ENCODE data around the gene FUT6.
"Not testable (repeated sequence)": the region's sequence is repeated elsewhere in the genome, so short reads cannot be mapped to it uniquely, and the experiment has no call there.

Gene FUT6

GRCh38 chr19:5786593-5787408, 52.7 kb downstream of the FUT6 start:
- no peak overlapping the region for H3K4me3 ChIP-seq (ENCODE audit: low read depth in 1 of 5, low read length in 5 of 5)

GRCh38 chr19:5785423-5785822, 54.1 kb downstream of the FUT6 start:
- H3K27me3 ChIP-seq (ENCODE audit: control insufficient read depth in 5 of 5, insufficient read depth in 4 of 5, low read length in 5 of 5), result no peaks in the 10 kb centered on the region
- no peak overlapping the region for H3K4me3 ChIP-seq (ENCODE audit: low read depth in 1 of 5, low read length in 5 of 5)
- H3K9me3 ChIP-seq (ENCODE audit: control insufficient read depth in 5 of 5, low read length in 5 of 5), result no peaks in the 10 kb centered on the region
- no peak overlapping the region for H3K27ac ChIP-seq (ENCODE audit: low read depth, low read length)
- H3K9ac ChIP-seq (ENCODE audit: low read length in 5 of 5), result no peak overlapping the region
- H3K36me3 ChIP-seq (ENCODE audit: control insufficient read depth in 5 of 5, insufficient read depth in 5 of 5, low read length in 5 of 5), result peaks cover 0 to 62% (median 59%) of the 10 kb centered on the region in 5 donors
- H3K4me1 ChIP-seq (ENCODE audit: control insufficient read depth in 5 of 5, insufficient read depth in 5 of 5, low read length in 5 of 5), result peaks cover 3 to 7% (median 7%) of the 10 kb centered on the region in 5 donors

More at GRCh38 chr19:5786593-5787408, 52.7 kb downstream of the FUT6 start:
- Histone ChIP-seq H3K27ac (ENCODE audit: low read depth, low read length) (no peak overlapping the region), H3K36me3 (ENCODE audit: control insufficient read depth in 5 of 5, insufficient read depth in 5 of 5, low read length in 5 of 5) (peaks cover 0 to 62% (median 59%) of the 10 kb centered on the region in 5 donors), H3K9me3 (ENCODE audit: control insufficient read depth in 5 of 5, low read length in 5 of 5) (no peaks in the 10 kb centered on the region), H3K9ac (ENCODE audit: low read length in 5 of 5) (no peak overlapping the region), H3K4me1 (ENCODE audit: control insufficient read depth in 5 of 5, insufficient read depth in 5 of 5, low read length in 5 of 5) (peaks cover 3 to 15% (median 7%) of the 10 kb centered on the region in 5 donors), H3K27me3 (ENCODE audit: control insufficient read depth in 5 of 5, insufficient read depth in 4 of 5, low read length in 5 of 5) (no peaks in the 10 kb centered on the region)

GRCh38 chr19:5784581-5785147, 54.8 kb downstream of the FUT6 start, which contains the start of gene PRR22:
PRR22 (minus strand) TSS chr19:5784746; CDS start chr19:5784660, 86 bp downstream.
- Histone ChIP-seq H3K36me3 (ENCODE audit: control insufficient read depth in 5 of 5, insufficient read depth in 5 of 5, low read length in 5 of 5) (peaks cover 0 to 59% (median 54%) of the 10 kb centered on the region in 5 donors), H3K4me3 (ENCODE audit: low read depth in 1 of 5, low read length in 5 of 5) (no peak within 1 kb of the TSS), H3K4me1 (ENCODE audit: control insufficient read depth in 5 of 5, insufficient read depth in 5 of 5, low read length in 5 of 5) (no peaks in the 10 kb centered on the region), H3K27me3 (ENCODE audit: control insufficient read depth in 5 of 5, insufficient read depth in 4 of 5, low read length in 5 of 5) (no peaks in the 10 kb centered on the region), H3K9me3 (ENCODE audit: control insufficient read depth in 5 of 5, low read length in 5 of 5) (no peaks in the 10 kb centered on the region), H3K9ac (ENCODE audit: low read length in 5 of 5) (no peak within 1 kb of the TSS), H3K27ac (ENCODE audit: low read depth, low read length) (no peak within 1 kb of the TSS)

GRCh38 chr19:5782945-5783919, 56.3 kb downstream of the FUT6 start:
- Histone ChIP-seq H3K4me1 (ENCODE audit: control insufficient read depth in 5 of 5, insufficient read depth in 5 of 5, low read length in 5 of 5) (no peaks in the 10 kb centered on the region), H3K27ac (ENCODE audit: low read depth, low read length) (no peak overlapping the region), H3K9ac (ENCODE audit: low read length in 5 of 5) (no peak overlapping the region), H3K9me3 (ENCODE audit: control insufficient read depth in 5 of 5, low read length in 5 of 5) (no peaks in the 10 kb centered on the region), H3K36me3 (ENCODE audit: control insufficient read depth in 5 of 5, insufficient read depth in 5 of 5, low read length in 5 of 5) (peaks cover 0 to 45% (median 42%) of the 10 kb centered on the region in 5 donors), H3K4me3 (ENCODE audit: low read depth in 1 of 5, low read length in 5 of 5) (no peak overlapping the region), H3K27me3 (ENCODE audit: control insufficient read depth in 5 of 5, insufficient read depth in 4 of 5, low read length in 5 of 5) (no peaks in the 10 kb centered on the region)

DNA sequence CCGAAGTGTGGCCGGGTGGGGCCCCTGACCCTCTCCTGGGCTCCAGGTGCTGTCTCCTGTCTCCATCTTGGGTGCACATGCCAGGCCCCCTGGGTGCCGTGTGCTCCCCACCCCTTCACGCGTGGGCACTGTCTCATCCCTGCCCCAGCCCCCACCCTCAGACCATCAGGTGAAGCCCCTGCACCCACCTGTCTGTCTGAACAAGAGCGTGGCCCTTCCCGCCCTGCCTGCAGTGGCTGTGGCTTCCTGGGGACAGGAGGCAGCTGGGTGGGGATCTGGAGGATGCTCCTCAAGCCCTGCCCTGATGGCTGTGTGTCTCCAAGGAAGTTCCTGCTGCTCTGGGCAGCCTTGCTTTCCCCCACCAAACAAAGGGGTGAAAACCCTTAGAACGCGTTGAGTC, 57.2 kb downstream of the FUT6 start:
- H3K4me3 ChIP-seq (ENCODE audit: low read depth in 1 of 5, low read length in 5 of 5), result no peak overlapping the region
- H3K27ac ChIP-seq (ENCODE audit: low read depth, low read length), result no peak overlapping the region
- no peaks in the 10 kb centered on the region for H3K4me1 ChIP-seq (ENCODE audit: control insufficient read depth in 5 of 5, insufficient read depth in 5 of 5, low read length in 5 of 5)
- peaks cover 0 to 36% (median 33%) of the 10 kb centered on the region in 5 donors for H3K36me3 ChIP-seq (ENCODE audit: control insufficient read depth in 5 of 5, insufficient read depth in 5 of 5, low read length in 5 of 5)
- H3K9ac ChIP-seq (ENCODE audit: low read length in 5 of 5), result no peak overlapping the region
- H3K9me3 ChIP-seq (ENCODE audit: control insufficient read depth in 5 of 5, low read length in 5 of 5), result no peaks in the 10 kb centered on the region
- no peaks in the 10 kb centered on the region for H3K27me3 ChIP-seq (ENCODE audit: control insufficient read depth in 5 of 5, insufficient read depth in 4 of 5, low read length in 5 of 5)

DNA sequence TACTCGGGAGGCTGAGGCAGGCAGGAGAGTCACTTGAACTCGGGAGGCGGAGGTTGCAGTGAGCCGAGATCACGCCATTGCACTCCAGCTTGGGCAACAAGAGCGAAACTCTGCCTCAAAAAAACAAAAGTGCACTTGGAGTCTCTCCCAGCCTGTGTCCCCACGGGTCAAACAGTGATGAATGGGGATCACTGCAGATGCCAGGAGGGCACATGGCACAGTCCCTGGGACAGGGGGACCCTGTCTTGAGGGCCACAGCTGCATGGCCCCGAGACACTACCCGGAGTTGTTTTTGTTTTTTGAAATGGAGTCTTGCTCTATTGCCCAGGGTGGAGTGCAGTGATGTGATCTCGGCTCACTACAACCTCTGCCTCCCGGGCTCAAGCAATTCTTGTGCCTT, 58.6 kb downstream of the FUT6 start:
- not testable (repeated sequence) for H3K4me1 ChIP-seq (ENCODE audit: control insufficient read depth in 5 of 5, insufficient read depth in 5 of 5, low read length in 5 of 5); H3K9ac ChIP-seq (ENCODE audit: low read length in 5 of 5); H3K27ac ChIP-seq (ENCODE audit: low read depth, low read length); H3K4me3 ChIP-seq (ENCODE audit: low read depth in 1 of 5, low read length in 5 of 5); H3K27me3 ChIP-seq (ENCODE audit: control insufficient read depth in 5 of 5, insufficient read depth in 4 of 5, low read length in 5 of 5); H3K9me3 ChIP-seq (ENCODE audit: control insufficient read depth in 5 of 5, low read length in 5 of 5)
- peaks cover 0 to 22% (median 19%) of the 10 kb centered on the region in 5 donors for H3K36me3 ChIP-seq (ENCODE audit: control insufficient read depth in 5 of 5, insufficient read depth in 5 of 5, low read length in 5 of 5)
